HG02763 (cell line): ENCODE measurements around the gene ADAMTSL1.

Source experiments
- ATAC-seq: cut with Tn5 transposase; IDR thresholded peaks from one replicate; pipeline ENCODE4 v1.9.1; 2021; ENCODE audit warnings: mild to moderate bottlenecking, moderate library complexity; ENCODE audit not compliant: unreplicated experiment

Gene ADAMTSL1

DNA sequence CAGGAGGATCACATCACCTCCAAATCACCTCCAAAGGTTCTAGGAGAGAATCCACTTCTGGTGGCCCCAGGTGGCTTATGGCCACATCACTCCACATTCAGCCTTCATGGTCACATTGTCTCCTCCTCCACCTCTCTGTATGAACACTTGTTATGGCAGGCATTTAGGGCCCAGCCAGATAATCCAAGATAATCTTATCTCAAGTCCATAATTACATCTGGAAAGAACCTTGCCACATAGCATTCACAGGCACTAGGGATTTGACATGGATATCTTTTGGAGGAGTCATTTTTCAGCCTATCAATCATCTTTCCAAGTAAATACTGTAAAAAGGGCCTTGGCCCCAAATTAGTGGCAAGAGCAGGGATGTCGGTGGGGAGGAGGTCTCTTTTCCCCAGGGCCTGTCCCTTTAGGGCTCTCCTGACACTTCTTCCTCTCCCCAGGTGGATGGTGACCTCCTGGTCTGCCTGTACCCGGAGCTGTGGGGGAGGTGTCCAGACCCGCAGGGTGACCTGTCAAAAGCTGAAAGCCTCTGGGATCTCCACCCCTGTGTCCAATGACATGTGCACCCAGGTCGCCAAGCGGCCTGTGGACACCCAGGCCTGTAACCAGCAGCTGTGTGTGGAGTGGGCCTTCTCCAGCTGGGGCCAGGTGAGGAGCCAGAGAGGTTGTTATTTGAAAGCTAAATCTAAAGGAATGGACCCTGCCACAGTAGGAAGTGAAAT lies 418.2 kb downstream of the ADAMTSL1 start:
- ATAC-seq, result no peak

DNA sequence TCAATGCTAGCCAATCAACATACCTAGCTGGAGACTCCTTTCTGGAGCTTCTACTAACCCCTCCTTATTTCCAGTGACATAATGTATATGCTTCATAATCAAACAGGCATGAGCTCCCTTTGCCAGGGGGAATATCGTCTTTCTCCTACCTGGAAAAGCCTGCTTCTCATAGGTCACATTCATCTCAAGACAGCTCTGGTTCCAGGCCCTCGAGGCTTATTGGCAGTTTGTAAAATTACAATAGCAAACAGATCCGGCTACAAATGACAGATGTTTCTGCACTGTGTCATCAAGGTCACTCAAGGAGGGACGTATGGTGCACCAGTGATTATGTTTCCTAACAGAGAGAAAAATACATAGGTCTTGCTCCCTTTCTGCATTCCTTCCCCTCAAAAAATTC lies 419.1 kb downstream of the ADAMTSL1 start:
- ATAC-seq, result no peak

DNA sequence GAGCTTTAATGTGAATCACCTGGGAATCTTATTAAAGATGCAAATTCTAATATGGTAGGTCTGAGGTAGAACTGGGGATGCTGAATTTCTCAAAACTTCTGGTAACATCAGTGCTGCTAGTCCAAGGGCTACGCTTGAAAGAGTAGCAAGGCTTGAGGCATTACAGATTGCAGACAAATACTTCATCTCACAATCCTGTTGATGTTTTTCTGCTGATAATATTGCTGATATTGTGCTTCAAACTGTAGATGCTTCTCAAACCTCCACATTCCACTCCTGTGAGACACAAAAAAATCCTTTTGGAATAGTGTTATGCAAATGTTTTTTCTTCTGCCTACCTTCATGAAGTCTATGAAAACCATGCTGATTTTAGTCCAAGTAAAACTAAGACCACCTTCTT lies 419.5 kb downstream of the ADAMTSL1 start:
- no peak for ATAC-seq

DNA sequence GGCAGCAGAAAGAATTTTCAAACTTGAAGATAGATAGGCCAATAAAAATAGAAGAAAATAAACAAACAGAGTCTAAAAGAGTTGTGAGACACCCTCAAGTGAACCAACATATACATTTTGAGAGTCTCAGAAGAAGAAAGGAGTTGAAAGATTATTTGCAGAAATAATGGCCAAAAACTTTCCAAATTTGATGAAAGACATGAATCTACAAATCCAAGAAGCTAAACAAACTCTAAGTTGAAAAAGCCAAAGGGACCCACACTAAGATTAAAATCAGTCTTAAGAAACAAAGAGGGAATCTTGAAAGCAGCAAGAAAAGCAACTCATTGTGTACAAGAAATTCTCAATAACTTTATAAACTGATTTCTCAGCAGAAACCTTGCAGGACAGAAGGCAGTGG lies 422.1 kb downstream of the ADAMTSL1 start:
- no peak for ATAC-seq

DNA sequence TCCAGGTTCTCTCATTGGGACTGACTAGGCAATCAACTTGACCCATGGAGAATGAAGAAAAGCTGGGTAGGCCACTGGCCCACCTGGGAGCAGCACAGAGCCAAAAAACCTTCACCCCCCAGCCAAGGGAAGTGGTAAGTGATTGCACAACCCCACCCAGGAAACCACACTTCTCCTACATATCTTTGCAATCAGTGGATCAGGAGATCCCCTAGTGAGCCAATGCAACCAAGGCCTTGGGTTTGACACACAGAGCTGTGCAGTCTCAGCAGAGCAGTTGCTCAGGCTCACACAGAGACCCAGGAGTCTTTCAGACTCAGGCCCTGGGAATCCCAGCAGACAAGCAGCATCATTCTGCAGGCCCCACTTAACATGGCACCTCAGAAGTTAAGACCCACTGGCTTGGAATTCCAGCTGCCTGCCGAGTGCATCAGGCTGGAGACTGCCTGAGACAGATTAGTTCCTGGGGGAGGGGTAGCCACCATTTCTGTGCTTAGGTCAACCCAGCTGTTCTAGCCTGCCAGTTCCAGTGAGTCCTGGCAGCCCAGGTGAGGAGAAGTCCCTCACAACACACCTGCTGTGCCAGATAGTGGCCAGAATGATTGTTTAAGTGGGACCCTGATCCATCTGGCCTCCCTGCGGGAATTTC lies 422.7 kb downstream of the ADAMTSL1 start:
- no peak for ATAC-seq

DNA sequence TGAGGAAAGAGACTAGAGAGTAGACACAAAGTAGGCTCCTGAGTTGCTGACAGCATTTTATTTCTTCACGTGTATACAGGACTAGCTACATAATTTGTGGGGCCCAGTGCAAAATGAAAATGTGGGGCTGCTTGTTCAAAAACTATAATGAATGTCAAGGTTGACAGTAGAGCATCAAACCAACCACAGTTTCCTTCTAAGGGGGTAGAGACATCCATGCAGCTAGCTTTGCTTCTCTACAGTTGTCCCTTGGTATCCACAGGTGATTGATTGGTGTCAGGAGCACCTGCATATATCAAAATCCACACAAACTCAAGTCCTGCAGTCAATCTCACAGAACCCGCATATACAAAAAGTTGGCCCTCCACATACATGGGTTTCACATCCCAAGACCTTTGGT lies 429.5 kb downstream of the ADAMTSL1 start:
- no peak for ATAC-seq

DNA sequence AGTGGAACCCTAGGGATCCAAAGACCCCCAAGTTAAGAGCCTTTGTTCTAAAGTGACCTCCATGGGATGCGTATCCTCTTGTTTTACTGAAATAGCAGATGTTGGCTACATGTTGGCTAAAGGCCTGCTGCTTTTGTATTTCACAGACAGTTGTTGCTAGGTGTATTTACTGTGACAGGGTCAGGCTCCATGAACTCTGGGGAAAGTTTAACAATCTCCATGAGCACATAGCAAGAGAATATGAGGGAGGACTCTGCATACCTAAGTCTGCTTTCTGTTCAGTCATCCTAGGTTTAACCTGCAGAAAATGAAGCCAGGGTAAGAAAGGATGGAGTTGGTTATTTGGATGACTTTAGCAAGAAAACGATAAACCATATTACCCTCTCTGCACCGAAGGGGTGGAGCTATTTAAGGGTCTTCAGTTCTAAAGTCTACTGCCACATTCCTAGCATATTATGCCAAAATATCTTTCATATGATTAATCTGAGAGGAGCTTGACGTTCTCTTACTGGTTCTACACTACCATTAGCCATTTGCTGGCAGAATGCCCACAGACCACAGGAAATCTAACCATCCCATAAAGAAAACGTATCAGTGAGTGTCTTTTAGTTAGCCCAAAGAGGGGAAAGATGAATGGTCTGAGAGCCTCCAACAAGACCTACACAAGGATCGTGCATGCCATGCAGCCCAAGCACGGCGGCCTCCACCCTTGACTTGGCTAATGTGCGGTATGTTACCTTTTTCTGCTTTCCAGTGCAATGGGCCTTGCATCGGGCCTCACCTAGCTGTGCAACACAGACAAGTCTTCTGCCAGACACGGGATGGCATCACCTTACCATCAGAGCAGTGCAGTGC lies 431.3 kb downstream of the ADAMTSL1 start:
- ATAC-seq, result no peak

DNA sequence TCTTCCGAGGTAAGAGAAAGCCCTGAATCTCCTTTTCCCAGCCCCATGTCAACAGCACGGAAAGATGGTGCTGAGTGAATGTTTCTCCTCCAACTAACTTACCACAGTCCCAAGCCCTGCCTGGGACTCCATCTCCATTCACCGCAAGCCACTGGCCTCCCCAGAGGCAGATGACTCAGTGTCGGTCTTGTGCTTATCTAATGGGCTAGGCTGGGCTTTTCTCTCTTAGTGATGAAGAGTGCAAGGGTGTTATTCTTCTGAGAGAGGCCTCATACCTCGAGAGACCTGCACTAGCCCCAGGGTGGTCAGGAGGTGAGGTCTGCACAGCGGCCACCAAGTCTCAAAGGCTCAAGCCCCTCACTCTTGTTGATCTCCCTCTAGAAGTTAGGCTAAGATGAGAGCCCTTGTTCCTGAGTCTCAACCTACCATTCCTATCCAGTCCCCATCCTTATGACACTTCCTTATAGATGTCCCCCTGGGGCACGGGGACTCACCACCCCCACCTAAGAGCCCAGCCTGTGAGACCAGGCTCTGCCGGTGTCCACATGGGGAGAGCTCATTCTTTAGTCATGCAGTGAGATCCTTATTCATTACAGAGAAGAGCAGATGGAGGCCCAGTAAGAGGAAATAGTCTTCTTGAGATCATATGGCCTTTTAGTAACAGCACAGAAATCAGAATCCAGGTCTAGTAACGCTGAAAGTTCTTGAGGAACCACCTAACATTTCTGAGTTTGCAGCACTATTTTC lies 432.1 kb downstream of the ADAMTSL1 start:
- ATAC-seq, result peak; percentile 47

DNA sequence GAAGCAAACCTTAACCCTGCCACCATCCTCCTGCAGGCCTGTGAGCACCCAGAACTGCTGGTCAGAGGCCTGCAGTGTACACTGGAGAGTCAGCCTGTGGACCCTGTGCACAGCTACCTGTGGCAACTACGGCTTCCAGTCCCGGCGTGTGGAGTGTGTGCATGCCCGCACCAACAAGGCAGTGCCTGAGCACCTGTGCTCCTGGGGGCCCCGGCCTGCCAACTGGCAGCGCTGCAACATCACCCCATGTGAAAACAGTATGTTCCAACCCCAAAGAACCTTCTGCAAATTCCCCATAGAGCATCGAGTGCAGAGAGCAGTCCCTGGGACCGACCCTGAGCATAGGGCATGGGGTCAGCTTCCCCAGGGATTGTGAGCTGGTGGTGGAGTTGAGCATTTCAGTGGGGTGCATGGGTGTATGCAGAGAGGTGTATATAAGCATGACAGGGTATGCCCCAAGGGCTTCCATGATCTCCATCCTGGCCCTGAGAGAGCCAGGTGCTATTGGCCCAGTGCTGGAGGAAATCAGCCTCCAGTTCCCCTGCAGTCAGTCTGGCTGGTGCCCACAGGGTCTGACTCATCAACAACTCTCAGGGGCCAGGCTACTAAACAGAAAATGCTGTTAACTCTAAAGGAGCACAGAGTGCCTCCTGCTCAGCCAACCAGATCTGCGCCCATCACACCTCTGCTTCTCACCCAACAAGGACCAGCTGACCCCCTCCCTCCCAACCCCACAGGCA lies 432.9 kb downstream of the ADAMTSL1 start:
- ATAC-seq, result no peak

DNA sequence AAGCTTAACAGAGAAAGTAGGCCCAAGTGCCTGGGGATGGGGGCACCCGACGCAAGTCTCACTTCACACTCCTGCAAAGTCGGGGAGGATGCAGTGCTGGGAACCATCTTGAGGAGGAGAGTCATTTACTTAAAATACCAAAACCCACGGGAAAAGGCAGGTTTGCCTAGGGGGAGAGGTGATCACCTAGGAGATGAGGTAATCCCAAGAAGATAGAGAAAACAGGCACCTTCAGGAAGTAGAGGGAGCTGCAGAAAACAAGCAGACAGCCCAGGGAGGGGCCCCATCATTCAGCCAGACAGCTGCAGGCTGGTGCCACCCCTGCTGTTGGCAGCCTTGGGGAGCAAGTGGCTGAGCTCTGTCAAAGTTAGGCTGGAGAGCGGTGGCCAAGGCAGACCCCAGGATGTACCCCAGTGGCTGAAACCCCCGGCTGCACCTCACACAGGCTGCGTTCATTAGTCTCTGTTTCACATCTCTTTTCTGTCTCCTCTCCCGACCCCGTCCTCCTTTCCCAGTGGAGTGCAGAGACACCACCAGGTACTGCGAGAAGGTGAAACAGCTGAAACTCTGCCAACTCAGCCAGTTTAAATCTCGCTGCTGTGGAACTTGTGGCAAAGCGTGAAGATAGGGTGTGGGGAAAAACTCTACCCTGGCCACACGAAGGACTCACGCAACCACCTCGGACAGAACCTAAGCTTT lies 434.1 kb downstream of the ADAMTSL1 start:
- no peak for ATAC-seq

DNA sequence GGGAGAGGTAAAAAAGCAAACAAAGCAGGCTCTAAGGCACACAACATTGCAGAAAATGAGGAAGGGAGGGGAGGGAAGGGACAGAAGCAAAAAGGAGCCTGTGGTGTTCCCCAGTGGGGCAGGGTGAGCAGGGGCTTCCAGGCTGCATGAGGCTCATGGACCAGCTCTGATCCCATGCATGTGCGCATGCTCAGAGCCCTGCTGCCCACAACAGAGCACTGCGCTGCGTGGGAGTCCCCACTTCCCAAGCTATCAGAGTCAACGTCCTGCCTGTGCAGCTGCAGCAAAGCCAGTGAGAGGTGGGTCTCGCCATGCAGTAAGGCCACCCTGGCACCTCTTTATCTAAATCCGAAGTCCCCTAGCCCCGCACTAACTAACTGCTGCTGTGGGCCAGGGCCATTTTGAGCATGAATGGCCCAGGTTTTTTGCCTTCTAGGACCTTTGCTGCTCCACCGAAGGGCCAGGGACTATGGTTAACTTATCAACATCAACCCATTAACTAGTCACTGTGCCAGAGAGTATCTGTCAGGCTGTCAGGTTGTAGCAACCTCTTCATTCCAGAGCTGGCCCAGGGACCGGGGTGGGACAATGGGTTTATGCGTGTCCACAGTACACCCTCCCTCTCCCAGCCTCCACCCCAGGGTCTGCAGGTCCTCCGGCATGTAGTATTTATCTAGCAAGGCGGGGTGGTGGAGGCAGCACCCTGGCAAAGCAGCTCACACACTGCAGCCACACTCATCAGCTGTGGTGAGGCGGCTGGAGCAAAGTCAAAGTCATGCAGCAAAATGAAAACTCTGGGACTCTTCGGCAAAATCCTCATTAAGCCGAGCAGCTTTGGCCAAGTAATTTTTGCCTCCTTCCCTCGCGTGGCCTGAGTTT lies 435.4 kb downstream of the ADAMTSL1 start:
- no peak for ATAC-seq

DNA sequence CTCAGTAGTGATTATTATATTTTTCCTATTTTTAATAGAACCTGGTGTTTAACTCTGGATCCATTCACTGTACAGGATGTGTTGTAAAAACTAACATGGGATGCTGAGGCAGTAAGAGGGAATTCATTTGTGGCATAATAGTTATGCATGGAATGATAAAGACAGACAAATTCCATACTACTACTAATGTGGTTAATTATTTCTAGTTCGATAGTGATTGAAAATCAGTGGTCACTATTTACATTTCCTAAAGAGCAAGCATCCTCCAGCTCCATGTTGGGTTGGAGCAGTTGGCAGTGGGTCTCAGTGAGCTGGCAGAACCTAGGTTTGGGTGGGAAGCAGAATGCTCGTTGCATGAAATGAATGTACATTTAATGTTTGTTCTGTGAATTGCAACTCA lies 436.5 kb downstream of the ADAMTSL1 start:
- ATAC-seq, result no peak

DNA sequence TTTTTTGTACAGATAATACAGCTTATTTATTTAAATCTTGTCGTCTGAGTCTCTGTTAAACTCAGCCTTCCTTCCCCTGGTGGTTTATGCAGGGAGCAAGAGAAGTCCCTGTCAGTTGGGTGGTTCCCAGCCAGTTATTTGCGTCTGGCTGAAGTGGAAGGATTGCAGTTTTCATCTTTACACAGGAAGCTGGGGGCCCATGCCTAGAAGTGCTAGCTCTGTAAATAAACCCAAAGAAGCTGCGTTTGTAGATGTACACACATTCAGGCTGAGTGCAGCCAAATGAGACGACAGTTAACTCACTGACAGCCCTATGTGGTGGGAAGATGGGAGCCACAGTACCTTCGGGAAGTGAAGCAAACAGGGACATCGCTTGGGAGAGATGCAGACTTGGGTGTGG lies 437.0 kb downstream of the ADAMTSL1 start:
- ATAC-seq, result no peak

DNA sequence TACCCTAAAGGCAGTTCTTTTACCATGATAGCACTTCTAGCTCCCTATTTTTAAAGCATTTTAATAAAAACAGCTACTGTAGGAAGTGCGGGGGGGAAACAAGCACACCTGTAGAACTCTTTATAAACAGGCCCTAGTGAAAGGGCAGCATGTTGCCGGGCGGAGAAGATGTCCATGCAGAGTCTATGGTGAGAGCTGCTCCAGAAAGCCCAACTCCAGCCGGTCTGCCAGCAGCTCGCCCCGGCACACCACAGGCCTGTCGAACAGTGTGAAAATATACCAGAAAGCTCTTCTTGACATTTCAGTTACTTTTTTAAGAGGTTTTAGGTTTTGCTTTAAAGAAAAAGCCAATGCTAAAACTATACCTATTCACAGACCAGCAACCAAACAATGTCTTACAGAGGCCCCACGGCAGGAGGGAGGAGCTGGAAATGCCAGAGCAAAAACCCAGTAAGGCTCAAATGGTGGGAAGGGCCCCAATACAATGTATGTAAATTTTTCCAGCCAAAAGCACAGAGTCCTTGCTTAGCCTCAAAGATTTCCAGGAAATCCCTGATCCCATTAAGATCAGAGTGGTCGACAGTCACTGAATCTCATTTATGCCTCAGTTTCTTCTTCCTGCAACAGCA lies 437.9 kb downstream of the ADAMTSL1 start:
- no peak for ATAC-seq

DNA sequence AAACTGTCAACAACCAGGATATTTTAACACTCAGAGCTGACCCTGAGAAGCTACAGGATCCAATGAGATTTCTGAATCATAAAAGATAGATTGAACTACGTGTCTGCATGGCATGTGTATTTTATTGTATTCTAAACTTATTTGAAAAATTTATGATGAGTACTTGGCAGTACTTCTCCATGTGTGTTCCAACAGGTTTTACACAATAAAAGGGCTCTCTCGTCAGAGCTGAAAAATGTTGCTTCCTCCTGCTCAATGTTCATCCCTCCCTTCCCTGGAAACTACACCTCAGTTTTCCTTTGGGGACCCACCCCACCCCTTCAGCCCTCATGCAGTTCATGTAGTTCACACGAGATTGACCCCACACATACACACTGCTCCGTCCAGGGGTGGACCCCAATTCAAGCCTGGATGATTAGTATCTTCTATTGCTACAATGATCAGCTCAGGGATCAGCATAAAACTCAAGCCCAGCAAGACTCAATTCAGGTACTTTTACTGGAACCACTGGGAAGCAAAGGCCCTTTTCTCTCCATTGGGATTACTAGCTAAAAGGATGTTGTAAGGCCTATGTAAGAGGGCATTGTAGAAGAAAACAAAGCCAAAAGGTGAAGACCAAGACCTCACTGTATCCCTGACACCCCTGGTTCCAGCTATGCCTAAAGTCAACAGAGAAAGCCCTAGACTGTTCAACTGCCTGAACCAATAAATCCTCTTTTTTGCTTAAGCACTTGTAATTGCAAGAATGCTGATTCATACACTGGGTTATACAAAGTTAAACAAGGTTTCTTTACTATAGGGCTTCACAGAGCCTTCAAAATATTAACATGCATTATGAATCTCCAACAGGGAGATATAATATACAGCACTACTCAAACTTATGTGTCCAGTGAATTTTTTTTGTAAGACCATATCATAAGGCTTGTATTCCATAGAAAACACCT lies 446.5 kb downstream of the ADAMTSL1 start:
- no peak for ATAC-seq

DNA sequence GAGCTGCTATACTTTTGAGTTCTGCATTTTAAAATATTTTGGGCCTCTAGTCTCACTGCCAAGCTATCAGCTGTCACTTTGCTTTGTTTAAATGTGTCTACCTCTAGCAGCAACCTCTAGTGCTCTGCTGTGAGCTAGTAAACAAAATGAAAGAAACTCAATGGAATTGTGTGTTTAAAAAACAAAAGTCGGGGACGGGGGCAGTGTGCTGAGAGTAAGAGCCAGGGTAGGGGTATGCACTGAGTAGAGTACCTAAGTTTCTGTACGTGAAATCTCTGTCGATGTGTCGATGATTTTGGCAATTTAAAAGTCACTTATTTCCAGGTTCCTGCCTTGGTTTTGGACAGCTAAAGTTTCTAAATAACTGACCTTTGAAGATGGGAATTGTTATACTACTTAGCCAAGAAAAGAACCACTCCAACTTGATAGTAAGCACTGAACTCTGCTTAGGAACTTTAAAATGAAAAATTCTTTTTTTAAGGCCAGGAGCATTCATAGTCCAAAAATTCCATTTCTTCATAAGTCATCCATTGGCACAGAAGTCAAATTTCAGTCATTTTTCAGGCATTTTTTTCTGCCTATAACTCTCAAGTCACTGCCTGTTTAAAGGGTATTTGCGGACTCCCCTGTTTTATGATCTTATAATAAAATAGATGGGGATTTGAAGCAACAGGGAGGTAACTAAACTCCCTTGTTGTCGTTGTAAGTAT lies 447.6 kb downstream of the ADAMTSL1 start:
- no peak for ATAC-seq
